Effector CD8-positive, alpha-beta T cell (primary cell): ENCODE data around the gene DIRAS2.
"Not testable (repeated sequence)": the region's sequence is repeated elsewhere in the genome, so short reads cannot be mapped to it uniquely, and the experiment has no call there.

Experiments used
- DNase-seq: peaks from one replicate; lab custom pipeline; 2025; lab: John Stamatoyannopoulos, UW
- total RNA-seq, 4 experiments: gene quantifications; one replicate each; lab custom pipeline; 2026; lab: John Stamatoyannopoulos, UW

Gene DIRAS2
- 0 reads per million in 4 experiments for total RNA-seq

GRCh38 chr9:90642570-90643539, at the start of gene DIRAS2:
TSS of gene DIRAS2 (minus strand) at chr9:90642824. CDS start at chr9:90613827, 28,997 bp downstream.
- DNase-seq, result no peak

- DNase-seq, result no peak
These were observed 42.1 kb upstream of the DIRAS2 start for GRCh38 chr9:90684736-90685135.

- DNase-seq, result no peak
These were observed 41.5 kb upstream of the DIRAS2 start for GRCh38 chr9:90684106-90684505.

GRCh38 chr9:90680534-90680933, 37.9 kb upstream of the DIRAS2 start:
- no peak for DNase-seq

GRCh38 chr9:90665072-90665471, 22.4 kb upstream of the DIRAS2 start:
- no peak for DNase-seq

GRCh38 chr9:90659650-90660364, 17.2 kb upstream of the DIRAS2 start:
- DNase-seq, result no peak

GRCh38 chr9:90658783-90659182, 16.2 kb upstream of the DIRAS2 start:
- DNase-seq, result no peak

- DNase-seq, result no peak
These were observed 15.6 kb upstream of the DIRAS2 start for GRCh38 chr9:90658181-90658580.

- DNase-seq, result not testable (repeated sequence)
These were observed 14.3 kb upstream of the DIRAS2 start for GRCh38 chr9:90656876-90657275.

- no peak for DNase-seq
These were observed 8.6 kb upstream of the DIRAS2 start for GRCh38 chr9:90651246-90651645.

GRCh38 chr9:90647843-90648242, 5.2 kb upstream of the DIRAS2 start:
- no peak for DNase-seq

GRCh38 chr9:90645721-90646120, 3.1 kb upstream of the DIRAS2 start:
- DNase-seq, result no peak

GRCh38 chr9:90641884-90642487, 638 bp downstream of the DIRAS2 start:
- no peak for DNase-seq

- DNase-seq, result no peak
These were observed 1.5 kb downstream of the DIRAS2 start for GRCh38 chr9:90641086-90641485.

GRCh38 chr9:90640361-90640760, 2.3 kb downstream of the DIRAS2 start:
- no peak for DNase-seq

- no peak for DNase-seq
These were observed 5.0 kb downstream of the DIRAS2 start for GRCh38 chr9:90637626-90638025.

- DNase-seq, result no peak
These were observed 9.9 kb downstream of the DIRAS2 start for GRCh38 chr9:90632647-90633207.

- no peak for DNase-seq
These were observed 10.7 kb downstream of the DIRAS2 start for GRCh38 chr9:90631964-90632363.

- no peak for DNase-seq
These were observed 12.6 kb downstream of the DIRAS2 start for GRCh38 chr9:90629991-90630390.

GRCh38 chr9:90629354-90629753, 13.3 kb downstream of the DIRAS2 start:
- no peak for DNase-seq

- DNase-seq, result no peak
These were observed 25.8 kb downstream of the DIRAS2 start for GRCh38 chr9:90616806-90617205.

- DNase-seq, result no peak
These were observed 29.1 kb downstream of the DIRAS2 start for GRCh38 chr9:90613502-90613901.
